IMR-90 (cell line): Measurements from ENCODE around the gene SYNGR1.
"Not testable (repeated sequence)": the region's sequence is repeated elsewhere in the genome, so short reads cannot be mapped to it uniquely, and the experiment has no call there.

Experiments used
- BHLHE40 ChIP-seq: fragments of 150-350 bp; IDR thresholded peaks from 2 replicates; pipeline ENCODE4 v1.6.1; 2016; ENCODE audit warnings: mild to moderate bottlenecking, low read depth, low read length
- CEBPB ChIP-seq: IDR thresholded peaks from 2 replicates; pipeline ENCODE4 v1.6.1; 2012; ENCODE audit warnings: low read depth, low read length, improper control_type of control experiment
- CTCF ChIP-seq: conservative IDR thresholded peaks from 2 replicates; pipeline ENCODE4 v1.5.1; 2012; ENCODE audit warnings: mild to moderate bottlenecking, low read depth, low read length, improper control_type of control experiment
- MAFK ChIP-seq: IDR thresholded peaks from 2 replicates; pipeline ENCODE4 v1.6.1; 2012; ENCODE audit warnings: low read depth, low read length, improper control_type of control experiment
- MAZ ChIP-seq: IDR thresholded peaks from 2 replicates; pipeline ENCODE4 v1.6.1; 2012; ENCODE audit warnings: low read depth, mild to moderate bottlenecking, low read length, improper control_type of control experiment, moderate library complexity, borderline replicate concordance
- MXI1 ChIP-seq: IDR thresholded peaks from 2 replicates; pipeline ENCODE4 v1.6.1; 2012; ENCODE audit warnings: low read depth, mild to moderate bottlenecking, low read length, moderate library complexity, borderline replicate concordance
- POLR2A ChIP-seq: IDR thresholded peaks from 2 replicates; pipeline ENCODE4 v1.6.1; 2012; ENCODE audit warnings: mild to moderate bottlenecking, low read depth, low read length
- RAD21 ChIP-seq: IDR thresholded peaks from 2 replicates; pipeline ENCODE4 v1.6.1; 2012; ENCODE audit warnings: low read length, improper control_type of control experiment
- RCOR1 ChIP-seq: IDR thresholded peaks from 2 replicates; pipeline ENCODE4 v1.6.1; 2012; ENCODE audit warnings: mild to moderate bottlenecking, low read length, improper control_type of control experiment; ENCODE audit not compliant: insufficient replicate concordance
- RFX5 ChIP-seq: IDR thresholded peaks from 2 replicates; pipeline ENCODE4 v1.8.0; 2012; ENCODE audit warnings: low read depth, mild to moderate bottlenecking, low read length, moderate library complexity
- SMC3 ChIP-seq: fragments of 150-350 bp; IDR thresholded peaks from 2 replicates; pipeline ENCODE4 v1.6.1; 2016; ENCODE audit warnings: low read depth, mild to moderate bottlenecking, antibody characterized with exemption, low read length, moderate library complexity

- not testable (repeated sequence) for TF ChIP-seq CTCF, POLR2A, MAZ, SMC3, BHLHE40, CEBPB, RAD21, MAFK, MXI1, RCOR1, RFX5
Observed at GRCh38 chr22:39330553-39330952, 19.2 kb upstream of the SYNGR1 start.
